H1 (cell line): ENCODE results near the gene CD200R1L. TPM values are rescaled to one million over a fixed set of nuclear protein-coding genes. Genes with fewer than 3 reads are reported as not detected.

Experiments
- CTCF ChIA-PET: fragments of 300-600 bp; sonication (Branson Sonifier 250); formaldehyde crosslinking; loops from one replicate; lab custom pipeline; 2021; ENCODE audit not compliant: partially characterized antibody; lab: Charles Lee
- POLR2A ChIA-PET: fragments of 300-600 bp; sonication (Branson Sonifier 250); formaldehyde crosslinking; loops from one replicate; lab custom pipeline; 2021; ENCODE audit warnings: inconsistent platforms; ENCODE audit not compliant: partially characterized antibody; lab: Charles Lee
- DNase-seq, 2 experiments: peaks; one replicate each; pipeline versions ENCODE4 v3.0.0 to v3.0.0-alpha.2; 2010 to 2022; ENCODE audit warnings: low spot score in 2 of 2, low read depth in 1 of 2, mixed read lengths in 1 of 2
- FAIRE-seq: peaks from 2 replicates; lab custom pipeline; 2011; peaks lifted over from hg19 to GRCh38; lab: Jason Lieb, UNC
- H2AFZ ChIP-seq: 2 replicates; pipeline ENCODE4 v1.8.1; 2012; ENCODE audit warnings: low read length, inconsistent platforms
- H2AK5ac ChIP-seq: 2 replicates; pipeline ENCODE4 v1.6.1; 2013; ENCODE audit warnings: low read depth, low read length
- H2BK120ac ChIP-seq: replicated peaks from 2 replicates; pipeline ENCODE3; 2013; ENCODE audit warnings: low read depth, low read length, inconsistent platforms
- H2BK12ac ChIP-seq: 2 replicates; pipeline ENCODE4 v1.6.1; 2013; ENCODE audit warnings: low read depth, low read length
- H2BK15ac ChIP-seq: 2 replicates; pipeline ENCODE4 v1.6.1; 2013; ENCODE audit warnings: low read length
- H2BK20ac ChIP-seq: 2 replicates; pipeline ENCODE4 v1.6.1; 2013; ENCODE audit warnings: low read length
- H2BK5ac ChIP-seq: 2 replicates; pipeline ENCODE4 v1.6.1; 2013; ENCODE audit warnings: low read depth, low read length
- H3K14ac ChIP-seq: 2 replicates; pipeline ENCODE4 v1.6.1; 2013; ENCODE audit warnings: inconsistent platforms; ENCODE audit not compliant: insufficient read length
- H3K18ac ChIP-seq: 2 replicates; pipeline ENCODE4 v1.6.1; 2013; ENCODE audit warnings: low read length; ENCODE audit errors: extremely low read depth
- H3K23ac ChIP-seq: 2 replicates; pipeline ENCODE4 v1.6.1; 2013; ENCODE audit warnings: inconsistent platforms; ENCODE audit not compliant: insufficient read length
- H3K23me2 ChIP-seq: 2 replicates; pipeline ENCODE4 v1.6.1; 2013; ENCODE audit warnings: low read depth, low read length
- H3K27ac ChIP-seq: 2 replicates; pipeline ENCODE4 v1.6.1; 2011; ENCODE audit warnings: low read depth, low read length, inconsistent platforms
- H3K27me3 ChIP-seq, 4 experiments: replicated peaks in 1 of 4; 1 replicate in 1 of 4; 2 replicates in 3 of 4; pipeline versions ENCODE4 v1.6.1 to v1.8.1; 2011 to 2013; ENCODE audit warnings: low read length in 3 of 4, mild to moderate bottlenecking in 3 of 4, inconsistent platforms in 2 of 4, mixed read lengths in 2 of 4, moderate library complexity in 1 of 4; ENCODE audit not compliant: control insufficient read depth in 3 of 4, insufficient read depth in 3 of 4; ENCODE audit errors: extremely low read depth in 1 of 4
- H3K36me3 ChIP-seq, 4 experiments: 2 replicates each; pipeline versions ENCODE4 v1.6.1 to v1.8.1; 2011 to 2013; ENCODE audit warnings: mild to moderate bottlenecking in 4 of 4, low read length in 3 of 4, moderate library complexity in 2 of 4, control low read depth in 1 of 4, inconsistent platforms in 1 of 4; ENCODE audit not compliant: insufficient read depth in 4 of 4, control insufficient read depth in 2 of 4
- H3K4ac ChIP-seq: replicated peaks from 2 replicates; pipeline ENCODE3; 2013; ENCODE audit warnings: low read length, low read depth, mixed read lengths, inconsistent platforms; ENCODE audit not compliant: insufficient read length
- H3K4me1 ChIP-seq, 4 experiments: replicated peaks in 1 of 4; 1 replicate in 1 of 4; 2 replicates in 3 of 4; pipeline versions ENCODE4 v1.6.1 to v1.8.1; 2011 to 2013; ENCODE audit warnings: low read length in 3 of 4, inconsistent platforms in 2 of 4, mixed read lengths in 1 of 4; ENCODE audit not compliant: insufficient read depth in 4 of 4, control insufficient read depth in 3 of 4
- H3K4me2 ChIP-seq, 2 experiments: 2 replicates each; pipeline versions ENCODE4 v1.6.1 to v1.8.1; 2011 to 2013; ENCODE audit warnings: low read depth in 2 of 2, low read length in 2 of 2, control low read depth in 1 of 2, inconsistent platforms in 1 of 2, mild to moderate bottlenecking in 1 of 2; ENCODE audit not compliant: insufficient read depth in 1 of 2
- H3K4me3 ChIP-seq, 4 experiments: fragments of 200-600, 300-600 bp in 1 of 4; sonication (generic), shearing (Covaris generic), sonication (Bioruptor Twin) in 1 of 4; 2 replicates each; pipeline versions ENCODE4 v1.5.1 to v1.8.1; 2011 to 2016; ENCODE audit warnings: low read length in 4 of 4, low read depth in 3 of 4, control low read depth in 2 of 4, inconsistent platforms in 2 of 4, mild to moderate bottlenecking in 2 of 4, mixed read lengths in 1 of 4, moderate library complexity in 1 of 4; ENCODE audit not compliant: insufficient read depth in 2 of 4; ENCODE audit errors: extremely low read depth in 1 of 4
- H3K56ac ChIP-seq: replicated peaks from 2 replicates; pipeline ENCODE3; 2013; ENCODE audit warnings: low read depth, mild to moderate bottlenecking, mixed read lengths, low read length, inconsistent platforms; ENCODE audit not compliant: insufficient read length
- H3K79me1 ChIP-seq: 2 replicates; pipeline ENCODE4 v1.6.1; 2013; ENCODE audit warnings: low read depth, low read length, control low read depth
- H3K79me2 ChIP-seq, 2 experiments: 2 replicates each; pipeline versions ENCODE4 v1.6.1 to v1.8.1; 2012 to 2013; ENCODE audit warnings: low read length in 2 of 2, mild to moderate bottlenecking in 2 of 2, inconsistent platforms in 1 of 2; ENCODE audit not compliant: insufficient read depth in 2 of 2, control insufficient read depth in 1 of 2
- H3K9ac ChIP-seq, 4 experiments: replicated peaks in 1 of 4; 1 replicate in 1 of 4; 2 replicates in 3 of 4; pipeline versions ENCODE4 v1.6.1 to v1.8.1; 2011 to 2013; ENCODE audit warnings: low read depth in 3 of 4, low read length in 3 of 4, control low read depth in 2 of 4, mild to moderate bottlenecking in 2 of 4, moderate library complexity in 2 of 4, inconsistent platforms in 1 of 4; ENCODE audit errors: extremely low read depth in 1 of 4
- H3K9me3 ChIP-seq, 2 experiments: 2 replicates each; pipeline versions ENCODE4 v1.6.1 to v1.8.1; 2012 to 2013; ENCODE audit warnings: mild to moderate bottlenecking in 2 of 2, moderate library complexity in 2 of 2, control low read depth in 1 of 2, inconsistent platforms in 1 of 2, low read depth in 1 of 2, low read length in 1 of 2, mixed read lengths in 1 of 2; ENCODE audit not compliant: insufficient read depth in 2 of 2
- H4K20me1 ChIP-seq, 2 experiments: replicated peaks in 1 of 2; 2 replicates each; pipeline versions ENCODE3 to v1.8.1; 2011 to 2013; ENCODE audit warnings: inconsistent platforms in 2 of 2, low read length in 2 of 2, mild to moderate bottlenecking in 1 of 2; ENCODE audit not compliant: insufficient read depth in 2 of 2, control insufficient read depth in 1 of 2
- H4K5ac ChIP-seq: 2 replicates; pipeline ENCODE4 v1.6.1; 2013; ENCODE audit warnings: low read length, low read depth, mixed read lengths, inconsistent platforms; ENCODE audit not compliant: insufficient read length
- H4K8ac ChIP-seq: 2 replicates; pipeline ENCODE4 v1.8.0; 2013; ENCODE audit warnings: mild to moderate bottlenecking, moderate library complexity, low read length, inconsistent platforms; ENCODE audit not compliant: insufficient read depth; ENCODE audit errors: extremely low read depth
- H4K91ac ChIP-seq: replicated peaks from 2 replicates; pipeline ENCODE3; 2013; ENCODE audit warnings: low read length, mixed read lengths, inconsistent platforms; ENCODE audit not compliant: insufficient read length
- E2F6 ChIP-seq: IDR thresholded peaks from 2 replicates; pipeline ENCODE4 v1.6.1; 2012; ENCODE audit warnings: inconsistent platforms
- EGR1 ChIP-seq: IDR thresholded peaks from 2 replicates; pipeline ENCODE4 v1.6.1; 2011; ENCODE audit warnings: low read depth, low read length, borderline replicate concordance
- EZH2 ChIP-seq: fragments of 200-600 bp; sonication (generic); IDR thresholded peaks from 2 replicates; pipeline ENCODE4 v1.7.1; 2012; ENCODE audit warnings: low read depth, mild to moderate bottlenecking, moderate library complexity, low read length, inconsistent platforms; ENCODE audit not compliant: severe bottlenecking
- KDM1A ChIP-seq: fragments of 200-600, 300-600 bp; sonication (generic); IDR thresholded peaks from 2 replicates; pipeline ENCODE4 v1.7.1; 2016; ENCODE audit warnings: mild to moderate bottlenecking, low read length, borderline replicate concordance
- MAX ChIP-seq: IDR thresholded peaks from 2 replicates; pipeline ENCODE4 v1.6.1; 2012; ENCODE audit warnings: inconsistent platforms
- ZNF274 ChIP-seq: IDR thresholded peaks from 2 replicates; pipeline ENCODE4 v1.7.0; 2012; ENCODE audit warnings: low read length, borderline replicate concordance; ENCODE audit errors: extremely low read depth
- WGBS, 2 experiments: shearing (Covaris generic) in 1 of 2; methylation state at CpG; one replicate each; pipeline versions ENCODE4 v1.1.6 to v1.1.7; 2013 to 2015; ENCODE audit warnings: low lambda C conversion rate in 2 of 2, mixed read lengths in 2 of 2, inconsistent platforms in 1 of 2, low coverage in 1 of 2, missing lambda C conversion rate in 1 of 2; ENCODE audit not compliant: insufficient replicate concordance in 2 of 2, insufficient coverage in 1 of 2, insufficient read length in 1 of 2; ENCODE audit errors: extremely low coverage in 1 of 2, missing lambda C conversion rate in 1 of 2; 5-methylcytosine and 5-hydroxymethylcytosine counted together
- polyA plus RNA-seq, 7 experiments: library from polyadenylated mRNA; depleted of rRNA in 3 of 7; stranded (reverse) in 5 of 7; unstranded in 2 of 7; fragments of >200 nt in 5 of 7; fragments of 200-250 nt in 2 of 7; gene quantifications; 1 replicate in 5 of 7; 2 replicates in 1 of 7; 4 replicates in 1 of 7; pipeline versions ENCODE4 v1.2.1 to v1.2.3, GENCODE V29; 2011 to 2013; ENCODE audit warnings: missing spikeins in 2 of 7, mixed read lengths in 2 of 7
- total RNA-seq: library from RNA; stranded (reverse); fragmentation: NEBNext Ultra II Directional; extraction: Animal tissue kit (Norgen Biotek cat#: 25700); gene quantifications from 2 replicates; pipeline ENCODE4 v1.2.1, GENCODE V29; 2021

Gene CD200R1L
- total and polyA plus RNA-seq, 2 of the 8 experiments (the other 6 are each of a cell fraction or from before 2014, with no cell fraction given): not detected

- H3K4me3 ChIP-seq: no peak overlapping the region
- no peak overlapping the region for H3K4me2 ChIP-seq
- H2BK12ac ChIP-seq: no peak overlapping the region
- no peaks in the 10 kb centered on the region for H3K9me3 ChIP-seq
- no peak overlapping the region for H4K8ac ChIP-seq
- POLR2A ChIA-PET: no interaction called here
- FAIRE-seq (no peak), DNase-seq (no peak)
- H3K56ac ChIP-seq: no peak overlapping the region
- no peak overlapping the region for H2BK20ac ChIP-seq
- no peaks in the 10 kb centered on the region for H3K79me2 ChIP-seq
- H2AK5ac ChIP-seq: no peak overlapping the region
- H3K18ac ChIP-seq: no peak overlapping the region
- CTCF ChIA-PET: interaction anchor here (1.0 to 1.5 kb wide), 2 partner anchors 42 to 202 kb away, joined by 3 to 4 read pairs; no protein-coding TSS in a partner anchor
- H3K23ac ChIP-seq: no peak overlapping the region
- H3K4me1 ChIP-seq: no peaks in the 10 kb centered on the region
- no peak for TF ChIP-seq MAX
- TF ChIP-seq E2F6: no peak
- no peak for TF ChIP-seq EGR1
- no peak for TF ChIP-seq EZH2
- no peak for TF ChIP-seq KDM1A
- no peak for TF ChIP-seq ZNF274
- H3K27ac ChIP-seq: no peak overlapping the region
- H3K27me3 ChIP-seq: no peaks in the 10 kb centered on the region
- H3K14ac ChIP-seq: no peak overlapping the region
- no peaks in the 10 kb centered on the region; the same call in 1 of the 2 replicates for H3K23me2 ChIP-seq
- WGBS, 2 experiments: 86% methylated on average over 3 of the region's 3 CpGs; no CpG with 5 or more reads in 1 of the 2 experiments
- no peak overlapping the region for H3K9ac ChIP-seq
- H4K91ac ChIP-seq: no peak overlapping the region
- H2BK15ac ChIP-seq: no peak overlapping the region
- H2AFZ ChIP-seq: no peak overlapping the region
- no peaks in the 10 kb centered on the region for H3K36me3 ChIP-seq
- H4K20me1 ChIP-seq: no peaks in the 10 kb centered on the region
- no peak overlapping the region for H4K5ac ChIP-seq
- no peaks in the 10 kb centered on the region for H3K79me1 ChIP-seq
- H2BK5ac ChIP-seq: no peak overlapping the region
- H2BK120ac ChIP-seq: no peak overlapping the region
- no peak overlapping the region for H3K4ac ChIP-seq
Observed at GRCh38 chr3:112776836-112777235, 69.8 kb downstream of the CD200R1L start.
